MM.1S (cell line): ENCODE results near the gene PARD3.

ENCODE experiments used
- EZH2 ChIP-seq: fragments of 300-600 bp; sonication (generic); optimal IDR thresholded peaks from 2 replicates; pipeline ENCODE3; 2017; ENCODE audit warnings: low read depth, mild to moderate bottlenecking, antibody characterized with exemption, low read length, mixed read lengths
- EZH2phosphoT487 ChIP-seq: fragments of 300-600 bp; sonication (generic); IDR thresholded peaks from 2 replicates; pipeline ENCODE4 v1.6.1; 2018; ENCODE audit warnings: antibody characterized with exemption, low read length
- TF ChIP-seq, protein P1 (sequence below): fragments of 300-600 bp; sonication (generic); IDR thresholded peaks from 2 replicates; pipeline ENCODE4 v1.5.1; 2016; ENCODE audit warnings: antibody characterized with exemption, low read length, mixed read lengths

GRCh38 chr10:34188221-34188620, 626.9 kb downstream of the PARD3 start:
- TF ChIP-seq, protein P1, sequence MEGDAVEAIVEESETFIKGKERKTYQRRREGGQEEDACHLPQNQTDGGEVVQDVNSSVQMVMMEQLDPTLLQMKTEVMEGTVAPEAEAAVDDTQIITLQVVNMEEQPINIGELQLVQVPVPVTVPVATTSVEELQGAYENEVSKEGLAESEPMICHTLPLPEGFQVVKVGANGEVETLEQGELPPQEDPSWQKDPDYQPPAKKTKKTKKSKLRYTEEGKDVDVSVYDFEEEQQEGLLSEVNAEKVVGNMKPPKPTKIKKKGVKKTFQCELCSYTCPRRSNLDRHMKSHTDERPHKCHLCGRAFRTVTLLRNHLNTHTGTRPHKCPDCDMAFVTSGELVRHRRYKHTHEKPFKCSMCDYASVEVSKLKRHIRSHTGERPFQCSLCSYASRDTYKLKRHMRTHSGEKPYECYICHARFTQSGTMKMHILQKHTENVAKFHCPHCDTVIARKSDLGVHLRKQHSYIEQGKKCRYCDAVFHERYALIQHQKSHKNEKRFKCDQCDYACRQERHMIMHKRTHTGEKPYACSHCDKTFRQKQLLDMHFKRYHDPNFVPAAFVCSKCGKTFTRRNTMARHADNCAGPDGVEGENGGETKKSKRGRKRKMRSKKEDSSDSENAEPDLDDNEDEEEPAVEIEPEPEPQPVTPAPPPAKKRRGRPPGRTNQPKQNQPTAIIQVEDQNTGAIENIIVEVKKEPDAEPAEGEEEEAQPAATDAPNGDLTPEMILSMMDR: no peak
- TF ChIP-seq EZH2: no peak
- TF ChIP-seq EZH2phosphoT487: no peak
